Retinal pigment epithelial cell (primary cell): Measurements from ENCODE around the gene TRIM26.

Experiments
- DNase-seq: peaks from one replicate; pipeline ENCODE4 v3.0.0-alpha.2; 2010; ENCODE audit warnings: low read depth
- H3K4me3 ChIP-seq: 2 replicates; pipeline ENCODE4 v1.5.1; 2011; ENCODE audit warnings: mild to moderate bottlenecking, low read length, control low read depth, moderate library complexity
- CTCF ChIP-seq: conservative IDR thresholded peaks from 2 replicates; pipeline ENCODE4 v1.5.1; 2011; ENCODE audit warnings: low read depth, low read length, control low read depth, inconsistent platforms

Gene TRIM26

GRCh38 chr6:30157581-30157980 lies 55.6 kb downstream of the TRIM26 start:
- no peak for DNase-seq
- H3K4me3 ChIP-seq: no peak overlapping the region
- TF ChIP-seq CTCF: no peak

- H3K4me3 ChIP-seq: no peak overlapping the region
- no peak for TF ChIP-seq CTCF
- no peak for DNase-seq
These were observed 56.4 kb downstream of the TRIM26 start for GRCh38 chr6:30156774-30157173.

GRCh38 chr6:30156262-30156599 lies 57.0 kb downstream of the TRIM26 start:
- no peak overlapping the region for H3K4me3 ChIP-seq
- no peak for TF ChIP-seq CTCF
- DNase-seq: no peak

GRCh38 chr6:30155520-30156261 lies 57.5 kb downstream of the TRIM26 start:
- TF ChIP-seq CTCF: no peak
- DNase-seq: no peak
- no peak overlapping the region for H3K4me3 ChIP-seq

GRCh38 chr6:30154709-30155519 lies 58.3 kb downstream of the TRIM26 start:
- no peak for TF ChIP-seq CTCF
- no peak for DNase-seq
- H3K4me3 ChIP-seq: no peak overlapping the region

GRCh38 chr6:30154061-30154460 lies 59.1 kb downstream of the TRIM26 start:
- DNase-seq: no peak
- no peak for TF ChIP-seq CTCF
- H3K4me3 ChIP-seq: no peak overlapping the region

GRCh38 chr6:30152910-30153610 lies 60.1 kb downstream of the TRIM26 start:
- H3K4me3 ChIP-seq: no peak overlapping the region
- no peak for DNase-seq
- no peak for TF ChIP-seq CTCF
